Amygdala (tissue), 56 donors: Measurements from ENCODE around the gene PPP1R14D.
"Not testable (repeated sequence)": the region's sequence is repeated elsewhere in the genome, so short reads cannot be mapped to it uniquely, and the experiment has no call there.

Experiments used
- DNase-seq, 56 donors: peaks; one replicate each; lab custom pipeline; 2025; lab: John Stamatoyannopoulos, UW

Gene PPP1R14D, protein sequence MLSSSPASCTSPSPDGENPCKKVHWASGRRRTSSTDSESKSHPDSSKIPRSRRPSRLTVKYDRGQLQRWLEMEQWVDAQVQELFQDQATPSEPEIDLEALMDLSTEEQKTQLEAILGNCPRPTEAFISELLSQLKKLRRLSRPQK

DNA sequence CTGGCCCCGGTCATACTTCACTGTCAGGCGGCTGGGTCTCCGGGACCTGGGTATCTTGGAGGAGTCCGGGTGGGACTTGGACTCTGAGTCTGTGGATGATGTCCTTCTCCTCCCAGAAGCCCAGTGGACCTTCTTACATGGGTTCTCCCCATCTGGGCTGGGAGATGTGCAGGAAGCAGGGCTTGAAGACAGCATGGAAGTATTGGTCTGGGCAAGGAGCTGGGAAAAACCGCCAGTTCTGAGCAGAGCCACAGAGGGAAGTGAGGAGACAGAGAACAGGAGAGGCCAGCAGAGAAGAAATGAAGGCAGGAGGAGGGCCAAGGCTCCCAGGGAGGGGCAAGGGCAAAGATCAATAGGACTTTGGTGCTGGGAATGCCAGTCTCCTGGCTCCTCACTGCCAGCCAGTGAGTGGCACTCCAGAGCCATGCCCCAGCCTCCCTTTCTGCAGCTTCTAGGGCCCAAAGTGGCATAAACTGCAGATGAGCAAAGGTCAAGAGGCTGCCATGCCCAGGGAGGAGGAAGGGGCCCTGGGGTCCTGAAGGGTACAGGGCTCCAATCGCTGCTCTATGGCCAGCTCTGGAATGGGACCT, at the start of gene PPP1R14D:
TSS of gene PPP1R14D (minus strand) at position 262 of the 590 bp plus-strand sequence. CDS start at position 195, 67 bp downstream.
- no peak for DNase-seq

DNA sequence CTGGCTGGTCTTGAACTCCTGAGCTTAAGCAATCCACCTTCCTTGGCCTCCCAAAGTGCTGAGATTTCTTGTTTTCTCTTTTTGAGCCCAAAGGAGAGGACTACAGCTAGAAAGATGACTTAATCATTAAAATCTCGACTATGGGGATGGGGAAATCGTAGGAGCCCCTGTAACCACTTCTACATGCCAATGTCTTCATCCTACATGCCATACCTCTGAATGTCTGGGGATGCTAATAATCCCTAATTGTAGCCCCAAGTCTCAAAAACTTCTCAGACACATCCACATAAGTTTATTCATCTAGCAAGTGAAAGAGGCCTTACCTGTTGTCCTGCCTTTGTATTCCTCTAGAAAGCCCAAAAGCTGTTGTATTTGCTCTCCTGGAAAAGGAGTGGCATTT, 49.2 kb upstream of the PPP1R14D start:
- no peak for DNase-seq

DNA sequence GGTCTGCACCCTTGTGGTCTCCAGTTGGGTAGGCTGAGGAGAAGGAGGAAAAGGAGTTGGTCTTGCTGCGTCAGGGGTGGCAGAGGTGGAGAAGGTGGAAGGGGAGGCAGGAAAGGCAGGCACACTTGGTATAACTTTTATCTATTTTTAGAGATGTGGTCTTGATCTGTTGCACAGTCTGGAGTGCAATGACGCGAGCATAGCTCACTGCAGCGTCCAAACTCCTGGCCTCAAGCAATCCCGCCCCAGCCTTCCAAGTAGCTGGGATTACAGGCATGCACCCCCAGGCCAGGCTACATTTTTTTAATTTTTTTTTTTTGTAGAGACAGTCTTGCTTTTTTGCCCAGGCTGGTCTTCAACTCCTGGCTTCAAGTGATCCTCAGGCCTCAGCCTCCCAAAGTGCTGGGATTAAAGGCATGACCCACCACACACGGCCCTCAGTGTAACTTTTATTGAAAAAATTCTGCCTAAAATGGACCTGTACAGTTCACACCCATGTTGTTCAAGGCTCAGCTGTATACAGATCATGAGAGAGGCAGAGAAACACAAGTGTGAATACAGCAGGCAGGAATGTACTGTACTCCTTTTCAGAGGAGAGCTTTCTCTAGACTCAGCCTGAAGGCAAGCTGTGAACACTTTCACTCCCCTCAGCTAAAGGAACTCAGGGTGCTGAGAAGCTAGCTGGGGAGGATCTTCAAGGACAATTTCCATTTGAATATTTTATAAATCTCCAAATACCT, 47.7 kb upstream of the PPP1R14D start:
- no peak for DNase-seq

DNA sequence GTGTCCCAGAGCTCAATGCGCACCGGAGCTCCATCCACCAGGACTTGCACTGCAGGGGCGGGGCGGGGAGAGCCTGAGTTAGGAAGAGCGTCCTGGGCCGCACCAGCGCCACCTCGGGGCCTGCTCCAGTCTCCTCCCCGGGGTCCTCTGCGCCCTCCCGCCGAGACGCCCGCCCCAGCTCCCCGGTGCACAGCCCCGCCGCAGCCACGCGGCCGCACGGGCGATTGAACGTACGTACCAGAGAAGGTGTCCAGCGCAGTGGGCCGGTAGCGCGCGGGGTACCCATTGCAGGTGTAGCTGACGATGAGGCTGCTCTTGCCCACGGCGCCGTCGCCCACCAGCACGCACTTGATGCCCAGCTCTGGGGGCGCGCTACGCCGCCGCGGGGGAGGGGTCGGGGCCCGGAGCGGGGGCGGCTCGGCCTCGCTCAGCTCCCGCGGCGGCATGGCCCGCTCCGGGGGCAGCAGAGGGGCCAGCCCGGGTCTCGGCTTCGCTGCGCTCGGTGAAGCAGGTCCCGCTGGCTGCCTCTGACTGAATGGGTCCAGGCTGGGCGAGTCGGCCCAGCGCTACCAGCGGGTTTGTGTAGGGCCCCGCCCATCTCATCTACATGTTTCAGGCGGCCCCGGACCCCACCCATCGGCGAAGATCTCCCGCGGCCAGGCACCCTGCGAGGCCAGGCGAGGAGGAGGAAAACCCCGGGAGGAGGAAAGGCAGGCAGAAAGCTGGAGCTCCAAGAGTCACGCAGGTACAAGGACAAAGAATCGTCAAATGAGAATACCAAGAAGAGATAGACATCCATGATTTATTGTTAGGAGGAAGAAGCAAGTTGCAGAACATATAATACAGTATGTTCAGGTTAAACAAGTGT, 45.4 kb upstream of the PPP1R14D start, which contains the start of gene RHOV:
TSS of gene RHOV (minus strand) at position 541 of the 868 bp plus-strand sequence. CDS start at position 446, 95 bp downstream.
- DNase-seq = peak in 24 of 56 donors; percentile 2 to 39 (median 18)

DNA sequence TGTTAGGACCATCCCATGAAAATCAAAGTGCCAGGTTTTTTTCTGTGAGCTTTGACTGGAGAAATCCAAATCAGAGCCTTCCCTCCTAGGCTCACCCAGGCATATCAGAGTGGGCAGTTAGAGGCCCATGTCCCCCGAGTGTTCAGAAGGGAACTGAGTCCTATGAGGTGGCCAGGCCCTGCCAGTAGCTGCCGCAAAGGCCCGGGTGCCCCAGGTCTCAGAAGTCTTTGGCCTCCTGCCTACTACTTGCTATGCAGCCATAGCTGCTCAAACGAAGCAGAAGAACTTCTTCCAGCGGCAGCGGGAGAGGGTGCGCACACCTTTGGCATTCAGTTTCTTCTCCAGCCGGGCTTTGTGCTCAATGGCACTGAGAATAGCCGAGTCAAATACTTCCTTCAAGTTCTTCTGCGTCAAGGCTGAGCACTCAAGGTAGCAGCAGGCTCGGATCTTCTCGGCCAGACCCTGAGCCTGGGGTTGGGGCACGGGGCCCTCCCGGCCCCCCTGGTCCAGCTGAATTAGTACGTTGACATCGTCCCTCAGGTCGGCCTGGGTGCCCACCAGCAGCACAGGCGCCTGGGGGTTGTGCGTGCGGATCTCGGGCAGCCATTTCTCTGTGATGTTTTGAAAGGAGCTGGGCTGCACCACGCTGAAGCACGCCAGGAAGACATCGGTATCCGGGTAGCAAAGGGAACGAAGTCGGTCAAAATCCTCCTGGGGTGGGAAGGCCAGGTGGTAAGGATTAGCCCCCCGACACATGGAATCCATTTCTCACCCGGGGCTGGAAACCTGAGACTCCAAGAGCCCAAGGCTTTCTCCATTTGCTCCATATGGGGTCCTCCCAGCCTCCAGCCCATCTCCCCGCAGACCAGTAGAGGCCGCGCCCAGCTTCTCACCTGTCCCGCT, 44.5 kb upstream of the PPP1R14D start:
- peak in 1 of 56 donors; percentile 9 for DNase-seq

DNA sequence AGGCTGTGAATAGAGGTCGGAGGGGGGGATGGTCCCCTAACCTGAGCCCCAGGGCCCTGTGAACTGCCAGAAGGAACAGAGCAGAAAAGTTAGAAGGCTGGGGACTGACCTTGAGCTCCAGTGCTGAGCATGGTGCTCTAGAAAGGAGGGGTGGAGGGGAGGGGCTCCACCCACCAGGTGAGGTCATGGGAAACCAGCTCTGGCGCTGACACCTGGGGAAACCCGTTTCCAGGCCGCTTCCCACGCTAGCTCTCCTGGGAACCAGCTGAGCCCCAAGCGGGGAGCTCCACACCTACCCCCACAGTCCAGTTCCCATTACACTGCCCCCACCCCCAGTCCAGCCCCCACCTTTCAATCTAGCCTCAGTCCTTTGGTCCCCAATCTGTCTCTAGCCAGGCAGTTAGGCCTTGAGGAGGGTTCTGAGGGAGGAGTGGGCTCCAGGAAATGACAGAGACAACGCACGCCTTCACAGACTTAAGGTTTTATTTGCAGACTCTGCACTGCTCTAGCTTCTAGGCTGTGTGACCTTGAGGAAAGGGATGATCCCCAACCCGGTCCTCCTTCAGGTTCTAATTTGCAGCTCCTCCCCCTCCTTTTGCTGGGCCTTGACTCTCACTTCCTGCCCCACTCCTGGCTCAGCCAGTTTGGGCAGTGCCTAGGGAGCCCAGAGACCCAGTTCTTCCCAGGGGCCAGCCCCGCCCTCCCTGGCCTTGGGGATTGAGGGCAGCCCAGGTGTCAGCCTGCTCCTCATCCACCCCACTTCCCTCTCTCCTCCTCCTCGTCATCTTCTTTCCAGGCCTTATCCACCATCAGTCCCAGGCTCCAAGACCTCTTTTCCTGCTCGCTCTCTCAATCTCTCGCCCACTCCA, 43.5 kb upstream of the PPP1R14D start:
- no peak for DNase-seq

DNA sequence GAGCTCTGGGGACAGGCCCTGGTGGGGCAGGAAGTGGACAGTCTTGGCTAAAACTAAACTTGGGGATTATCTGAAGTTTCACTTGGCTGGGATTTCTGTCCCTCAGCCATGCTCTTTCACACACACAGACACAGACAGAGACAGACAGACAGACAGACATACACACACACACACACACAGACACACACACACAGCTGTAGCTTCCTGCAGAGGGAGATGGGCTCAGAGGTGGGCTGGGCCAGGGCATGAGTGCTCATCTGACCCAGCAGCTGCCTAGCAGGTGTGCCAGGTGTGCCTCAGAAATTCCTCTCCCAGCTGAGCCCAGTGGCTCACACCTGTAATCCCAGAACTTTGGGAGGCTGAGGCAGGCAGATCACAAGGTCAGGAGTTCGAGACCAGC, 42.2 kb upstream of the PPP1R14D start:
- DNase-seq = no peak

DNA sequence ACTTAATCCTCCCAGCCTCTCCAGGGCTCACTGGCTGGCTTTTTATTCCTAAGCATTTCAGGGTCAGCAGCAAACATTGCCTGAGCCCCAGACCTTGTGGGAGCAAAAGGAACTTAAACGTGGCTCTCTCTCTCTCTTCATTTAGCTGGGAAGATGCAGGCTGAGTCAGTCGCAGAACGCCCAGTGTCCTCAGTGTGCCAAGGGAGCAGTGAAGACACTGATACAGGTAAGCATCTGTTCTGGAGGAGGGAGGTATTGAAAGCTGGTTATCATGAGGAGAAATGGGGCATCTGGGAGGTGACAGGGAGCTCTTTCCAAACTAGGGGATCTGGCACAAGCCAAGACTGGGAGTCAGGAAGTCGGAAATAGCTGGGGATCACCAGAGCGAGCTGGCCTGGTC, 41.2 kb upstream of the PPP1R14D start:
- no peak for DNase-seq

DNA sequence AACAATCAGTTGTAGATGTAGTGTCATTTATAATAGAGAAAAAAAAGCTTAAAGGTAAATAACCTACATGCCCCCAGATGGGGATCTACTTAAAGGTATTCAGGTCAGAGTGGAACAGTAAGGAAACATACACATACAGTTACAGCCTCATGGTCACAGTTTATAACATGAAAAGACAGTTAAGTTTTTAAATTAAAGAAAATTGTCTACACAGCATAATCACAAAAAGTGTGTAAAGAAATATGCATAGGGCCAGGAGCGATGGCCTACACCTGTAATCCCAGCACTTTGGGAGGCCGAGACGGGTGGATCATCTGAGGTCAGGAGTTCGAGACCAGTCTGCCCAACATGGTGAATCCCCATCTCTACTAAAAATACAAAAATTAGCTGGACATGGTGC, 38.7 kb upstream of the PPP1R14D start:
- no peak for DNase-seq

DNA sequence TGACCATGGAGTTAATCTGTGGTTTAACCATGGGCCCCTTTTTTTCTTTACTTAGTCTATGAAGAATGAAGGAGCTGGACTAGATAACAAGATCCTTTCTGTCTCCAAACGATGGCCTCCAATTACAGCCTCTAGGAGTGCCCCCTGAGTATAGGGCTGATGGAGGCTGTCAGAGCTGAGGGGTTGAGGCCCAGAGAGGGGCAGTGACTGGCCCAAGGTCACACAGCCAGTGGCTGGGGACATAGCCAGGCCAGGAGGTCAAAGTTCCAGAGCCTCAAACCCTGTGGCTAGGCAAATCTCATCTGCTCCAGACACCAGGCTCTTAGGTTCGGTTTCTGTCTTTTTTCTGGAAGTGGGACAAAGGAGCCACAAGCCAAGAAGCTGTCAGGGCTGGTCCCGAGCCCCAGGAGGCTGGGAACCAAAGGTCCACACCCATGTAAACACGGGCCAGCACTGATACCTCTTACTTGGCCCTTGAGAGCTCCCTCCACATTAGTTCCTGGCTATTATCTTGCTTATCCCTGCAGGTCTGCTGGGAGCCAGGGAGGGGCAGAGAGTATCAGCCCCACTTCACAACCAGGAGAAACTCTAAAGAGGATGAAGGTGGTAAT, 35.3 kb upstream of the PPP1R14D start:
- no peak for DNase-seq

DNA sequence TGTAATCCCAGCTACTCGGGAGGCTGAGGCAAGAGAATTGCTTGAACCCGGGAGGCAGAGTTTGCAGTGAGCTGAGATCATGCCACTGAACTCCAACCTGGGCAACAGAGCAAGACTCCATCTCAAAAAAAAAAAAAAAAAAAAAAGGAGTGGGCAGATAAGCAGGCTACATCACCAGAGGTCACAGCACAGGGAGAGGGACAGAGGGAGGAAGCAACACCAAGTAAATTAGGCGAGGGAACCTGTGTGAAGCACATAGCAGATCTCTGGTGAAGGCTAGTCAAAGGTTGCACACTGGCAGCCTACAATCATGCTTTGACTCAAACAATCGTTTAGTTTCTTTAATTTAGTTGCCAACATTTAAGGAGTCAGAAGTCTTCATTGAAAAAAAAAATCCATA, 32.6 kb upstream of the PPP1R14D start:
- DNase-seq = not testable (repeated sequence)

DNA sequence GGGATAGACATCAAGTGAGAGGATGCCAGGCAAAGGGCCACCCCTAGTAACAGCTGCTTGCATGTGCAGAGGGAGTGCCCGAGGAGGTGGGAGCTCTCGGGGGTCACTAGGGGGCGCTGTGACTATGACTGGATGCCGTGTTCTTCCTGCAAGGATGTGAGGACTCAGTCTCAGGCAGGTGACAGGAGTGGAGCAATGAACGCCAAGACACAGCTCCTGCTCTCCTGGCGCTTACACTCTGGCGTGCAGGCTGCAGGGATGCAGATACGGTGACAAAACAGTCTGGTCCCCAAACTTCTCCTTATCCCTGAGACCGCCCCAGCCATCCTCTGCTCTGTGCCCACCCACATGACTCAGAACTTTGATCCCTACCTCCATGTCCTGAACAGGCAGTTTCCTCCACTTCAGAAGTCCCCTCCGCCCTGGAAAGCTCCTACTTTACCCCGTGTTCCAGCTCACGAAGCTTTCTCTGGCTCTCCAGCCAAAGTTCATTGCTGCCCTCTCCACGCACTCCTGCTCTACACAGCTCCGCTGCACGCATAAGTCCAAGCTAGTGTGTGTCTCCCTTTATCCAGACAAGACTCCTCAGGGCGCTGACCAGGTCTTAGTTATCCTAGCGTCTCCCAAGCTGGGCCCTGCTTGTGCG, 30.8 kb upstream of the PPP1R14D start:
- DNase-seq = peak in 32 of 56 donors; percentile 1 to 72 (median 23)

DNA sequence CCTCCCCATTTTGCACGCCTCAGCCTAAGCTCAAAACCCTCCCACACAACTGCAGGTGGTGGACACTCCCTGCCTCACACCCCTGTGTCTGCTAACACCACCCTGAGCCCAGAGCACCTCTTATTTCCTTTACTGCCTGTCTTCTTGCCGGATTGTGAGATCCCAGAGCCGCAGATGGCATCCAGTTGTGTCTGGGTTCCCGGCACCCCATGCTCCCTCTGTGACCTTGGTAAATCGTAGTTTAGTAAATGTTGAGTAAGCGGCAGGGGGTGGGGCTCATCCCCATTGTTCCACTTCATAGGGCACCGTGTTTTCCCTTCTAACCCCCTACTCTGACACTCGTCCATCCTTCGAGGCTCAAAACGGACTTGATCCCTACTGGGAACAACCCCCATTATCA, 30.2 kb upstream of the PPP1R14D start:
- no peak for DNase-seq

DNA sequence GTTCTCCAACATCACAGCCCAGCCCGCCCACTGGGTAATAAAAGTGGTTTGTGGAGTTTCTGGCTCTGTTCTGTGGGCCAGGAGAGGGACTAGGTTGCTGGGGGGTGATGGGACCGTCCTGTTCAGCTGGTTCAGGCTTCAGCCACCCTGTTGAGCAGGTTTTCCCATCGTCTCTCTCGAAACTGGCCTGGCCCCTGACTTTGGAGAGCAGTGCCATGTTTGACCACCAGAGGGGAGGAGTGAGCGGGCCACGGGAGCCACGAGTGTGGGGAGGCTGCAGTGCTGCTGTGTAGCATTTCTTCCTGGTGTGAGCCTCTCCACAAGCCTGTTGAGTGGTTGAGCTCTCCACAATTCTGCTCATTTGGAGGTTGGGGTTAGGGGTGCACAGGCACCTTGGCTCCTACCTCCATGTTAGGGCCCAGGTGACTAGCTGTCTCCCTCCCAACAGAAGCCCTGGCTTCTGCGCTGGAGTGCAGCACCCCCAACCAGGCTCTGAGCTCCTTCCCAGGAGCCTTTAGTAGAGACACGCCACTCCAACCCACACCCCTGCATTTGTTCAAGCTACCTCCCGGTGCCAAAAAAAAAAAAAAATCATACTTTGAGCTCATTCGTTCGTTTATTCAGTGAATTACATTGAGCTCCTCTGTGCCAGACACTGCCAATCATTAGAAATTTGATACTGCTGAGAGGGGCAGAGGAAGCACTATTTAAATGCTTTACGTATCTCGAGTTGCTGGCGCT, 29.3 kb upstream of the PPP1R14D start:
- DNase-seq = peak in 38 of 56 donors; percentile 7 to 60 (median 30)

DNA sequence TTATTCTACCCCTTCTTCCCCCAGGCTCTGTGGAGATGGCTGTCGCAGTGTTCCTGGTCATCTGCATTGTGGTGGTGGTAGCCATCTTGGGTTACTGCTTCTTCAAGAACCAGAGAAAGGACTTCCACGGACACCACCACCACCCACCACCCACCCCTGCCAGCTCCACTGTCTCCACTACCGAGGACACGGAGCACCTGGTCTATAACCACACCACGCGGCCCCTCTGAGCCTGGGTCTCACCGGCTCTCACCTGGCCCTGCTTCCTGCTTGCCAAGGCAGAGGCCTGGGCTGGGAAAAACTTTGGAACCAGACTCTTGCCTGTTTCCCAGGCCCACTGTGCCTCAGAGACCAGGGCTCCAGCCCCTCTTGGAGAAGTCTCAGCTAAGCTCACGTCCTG, 28.2 kb upstream of the PPP1R14D start:
- DNase-seq = no peak

DNA sequence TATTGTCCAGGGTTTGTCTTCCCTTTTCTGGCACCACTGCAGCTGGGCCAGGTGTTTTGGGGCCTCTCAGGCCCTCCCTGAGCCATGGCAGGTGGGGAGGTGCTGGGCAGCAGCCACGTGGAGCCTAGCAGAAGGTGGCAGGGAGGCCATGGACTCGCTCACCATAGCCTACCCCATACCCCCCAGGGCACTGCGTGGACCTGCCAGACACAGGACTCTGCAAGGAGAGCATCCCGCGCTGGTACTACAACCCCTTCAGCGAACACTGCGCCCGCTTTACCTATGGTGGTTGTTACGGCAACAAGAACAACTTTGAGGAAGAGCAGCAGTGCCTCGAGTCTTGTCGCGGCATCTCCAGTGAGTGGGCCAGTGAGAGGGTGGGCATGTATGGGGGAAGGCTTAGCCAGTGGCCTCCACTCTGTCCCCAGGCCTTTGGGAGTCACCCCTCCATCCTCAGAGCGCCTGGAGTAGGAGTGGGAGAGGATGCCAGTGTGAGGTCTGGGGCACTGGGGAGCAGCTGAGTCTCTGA, 27.3 kb upstream of the PPP1R14D start:
- no peak for DNase-seq

DNA sequence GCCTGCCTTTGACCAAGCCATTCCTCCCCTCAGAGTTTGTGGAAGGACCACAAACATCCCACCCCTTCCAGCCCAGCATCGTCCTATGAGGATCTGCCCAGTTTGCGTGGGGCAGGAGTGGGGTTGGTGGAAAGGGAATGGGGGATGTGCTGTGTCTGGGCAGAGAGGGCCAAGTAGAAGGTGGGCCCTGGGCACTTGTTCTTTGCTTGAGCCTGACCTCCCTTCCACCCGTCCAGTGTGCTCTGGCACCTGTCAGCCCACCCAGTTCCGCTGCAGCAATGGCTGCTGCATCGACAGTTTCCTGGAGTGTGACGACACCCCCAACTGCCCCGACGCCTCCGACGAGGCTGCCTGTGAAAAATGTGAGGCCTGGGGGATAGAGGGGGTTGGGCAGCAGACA, 25.7 kb upstream of the PPP1R14D start:
- no peak for DNase-seq
